Measurements from ENCODE around the gene ADPRS. TPM values are rescaled to one million over a fixed set of nuclear protein-coding genes. Genes with fewer than 3 reads are reported as not detected.
A peak's percentile ranks its signal among the peaks of the same experiment; 100 is the strongest.

The ADPRS gene, protein sequence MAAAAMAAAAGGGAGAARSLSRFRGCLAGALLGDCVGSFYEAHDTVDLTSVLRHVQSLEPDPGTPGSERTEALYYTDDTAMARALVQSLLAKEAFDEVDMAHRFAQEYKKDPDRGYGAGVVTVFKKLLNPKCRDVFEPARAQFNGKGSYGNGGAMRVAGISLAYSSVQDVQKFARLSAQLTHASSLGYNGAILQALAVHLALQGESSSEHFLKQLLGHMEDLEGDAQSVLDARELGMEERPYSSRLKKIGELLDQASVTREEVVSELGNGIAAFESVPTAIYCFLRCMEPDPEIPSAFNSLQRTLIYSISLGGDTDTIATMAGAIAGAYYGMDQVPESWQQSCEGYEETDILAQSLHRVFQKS
- total RNA-seq (2014; rRNA removed; shearing (Covaris generic)) = 26.8 and 28.9 TPM in 2 replicates
- polyA plus RNA-seq (2015; cell fraction: cytosol; rRNA removed) = 24.9 and 25.5 TPM in 2 replicates
- 6.0 and 12.7 TPM in 2 replicates for polyA plus RNA-seq (2015; cell fraction: nucleus; rRNA removed)

DNA sequence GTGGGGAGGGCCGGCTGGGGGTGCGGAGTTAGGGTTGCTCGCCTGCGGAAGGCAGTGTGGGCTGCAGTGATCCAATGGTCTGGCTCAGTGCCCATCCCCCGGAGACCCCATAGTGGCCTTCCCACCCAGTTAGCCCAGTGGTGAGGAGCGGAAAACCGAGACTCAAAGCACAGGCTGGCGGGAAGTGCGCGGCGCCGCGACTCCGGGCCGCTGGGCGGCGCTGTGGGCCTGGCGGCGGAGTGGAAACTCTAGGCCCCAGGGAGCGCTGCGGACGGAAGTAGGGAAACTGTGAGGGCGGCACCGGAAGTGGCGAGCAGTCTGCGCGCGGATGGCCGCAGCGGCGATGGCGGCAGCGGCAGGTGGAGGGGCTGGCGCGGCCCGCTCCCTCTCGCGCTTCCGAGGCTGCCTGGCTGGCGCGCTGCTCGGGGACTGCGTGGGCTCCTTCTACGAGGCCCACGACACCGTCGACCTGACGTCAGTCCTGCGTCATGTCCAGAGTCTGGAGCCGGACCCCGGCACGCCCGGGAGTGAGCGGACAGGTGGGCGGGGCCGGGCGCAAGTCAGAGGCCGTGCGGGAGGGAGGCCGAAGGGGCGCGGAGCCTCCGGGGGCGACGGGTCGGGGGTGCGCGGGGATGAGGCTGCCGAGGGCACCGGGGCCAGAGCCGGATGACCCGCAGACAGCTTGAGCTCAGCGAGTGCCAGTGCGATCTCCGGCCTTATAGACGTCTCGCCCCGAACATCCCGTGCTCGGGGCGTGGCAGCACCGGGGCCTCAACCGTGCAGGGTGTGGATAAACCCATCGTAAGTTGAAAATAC, at the start of gene ADPRS:
Gene ADPRS, plus strand, starts transcription at position 316 of the 816 bp plus-strand sequence. Its CDS starts 13 bp downstream, at position 329.
- peak; percentile 83 for DNase-seq (ENCODE audit: low read depth, low spot score)
- in situ Hi-C loops (cut with HindIII; ENCODE audit: low pct_unique_long_range_greater_than_20kb, low sequenced_read_pairs) = no loop called here

DNA sequence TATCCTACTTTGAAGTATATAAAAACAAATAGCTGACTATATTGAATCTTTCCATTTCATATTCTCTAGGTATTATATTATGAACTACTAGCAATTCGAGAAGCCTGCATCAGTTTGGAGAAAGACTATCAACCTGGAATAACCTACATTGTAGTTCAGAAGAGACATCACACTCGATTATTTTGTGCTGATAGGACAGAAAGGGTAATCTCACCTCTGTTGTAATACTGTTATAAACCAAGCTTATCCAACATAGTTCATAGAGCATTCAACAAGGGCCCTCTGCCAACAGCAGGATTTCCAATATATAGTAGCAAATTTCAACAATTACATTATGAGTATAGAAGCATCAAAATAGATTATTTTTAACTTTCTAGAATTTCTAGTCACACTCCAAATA, 48.5 kb upstream of the ADPRS start:
- DNase-seq (ENCODE audit: low read depth, low spot score) = no peak
- in situ Hi-C loops (cut with HindIII; ENCODE audit: low pct_unique_long_range_greater_than_20kb, low sequenced_read_pairs) = no loop called here

DNA sequence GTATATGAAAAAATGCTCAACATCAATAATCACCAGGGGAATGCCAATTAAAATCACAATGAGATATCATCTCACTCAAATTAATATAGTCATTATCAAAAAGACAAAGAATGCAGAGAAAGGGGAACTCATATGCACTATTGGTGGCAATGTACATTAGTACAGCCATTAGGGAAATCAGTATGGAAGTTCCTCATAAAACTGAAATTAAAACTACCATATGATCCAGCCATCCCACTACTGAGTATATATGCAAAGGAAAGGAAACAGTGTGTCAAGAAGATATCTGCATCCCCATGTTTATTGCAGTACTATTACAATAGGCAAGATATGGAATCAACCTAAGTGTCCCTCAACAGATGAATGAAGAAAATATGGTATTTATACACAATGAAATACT, 36.9 kb upstream of the ADPRS start:
- in situ Hi-C loops (cut with HindIII; ENCODE audit: low pct_unique_long_range_greater_than_20kb, low sequenced_read_pairs) = no loop called here
- DNase-seq (ENCODE audit: low read depth, low spot score) = no peak

DNA sequence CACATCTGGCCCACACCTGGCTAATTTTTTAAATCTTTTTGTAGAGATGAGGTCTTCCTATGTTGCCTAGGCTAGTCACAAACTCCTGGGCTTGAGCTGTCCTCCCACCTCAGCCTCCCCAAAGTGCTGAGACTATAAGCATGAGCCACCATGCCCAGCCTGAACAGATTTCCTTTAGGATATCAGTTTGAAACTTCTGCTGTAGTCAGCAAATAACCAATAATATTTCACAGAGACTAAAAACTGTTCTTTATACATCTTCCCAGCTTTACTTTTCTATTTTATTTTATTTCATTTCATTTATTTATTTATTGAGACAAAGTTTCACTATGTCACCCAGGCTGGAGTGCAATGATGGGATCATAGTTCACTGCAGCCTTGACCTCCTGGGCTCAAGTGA, 34.7 kb upstream of the ADPRS start:
- no peak for DNase-seq (ENCODE audit: low read depth, low spot score)
- in situ Hi-C loops (cut with HindIII; ENCODE audit: low pct_unique_long_range_greater_than_20kb, low sequenced_read_pairs) = no loop called here

DNA sequence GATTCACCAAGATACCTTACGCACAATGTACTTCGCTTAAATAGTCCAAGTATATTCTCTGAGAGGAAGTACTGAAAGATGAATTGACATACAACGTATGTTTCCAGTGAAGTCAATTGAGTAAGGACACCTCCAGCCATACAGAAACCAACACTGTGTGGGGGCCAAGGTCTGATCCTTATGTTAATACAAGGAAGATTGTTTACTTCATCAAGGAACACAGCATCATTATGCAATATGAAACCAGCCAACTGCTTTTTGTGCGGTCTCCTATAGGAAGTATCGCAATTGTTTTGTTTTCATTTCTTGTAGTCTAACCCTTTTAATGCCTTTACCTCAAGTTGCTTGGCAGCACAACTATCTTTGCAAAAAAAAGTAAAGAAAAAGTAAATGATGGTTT, 33.0 kb upstream of the ADPRS start:
- no peak for DNase-seq (ENCODE audit: low read depth, low spot score)

DNA sequence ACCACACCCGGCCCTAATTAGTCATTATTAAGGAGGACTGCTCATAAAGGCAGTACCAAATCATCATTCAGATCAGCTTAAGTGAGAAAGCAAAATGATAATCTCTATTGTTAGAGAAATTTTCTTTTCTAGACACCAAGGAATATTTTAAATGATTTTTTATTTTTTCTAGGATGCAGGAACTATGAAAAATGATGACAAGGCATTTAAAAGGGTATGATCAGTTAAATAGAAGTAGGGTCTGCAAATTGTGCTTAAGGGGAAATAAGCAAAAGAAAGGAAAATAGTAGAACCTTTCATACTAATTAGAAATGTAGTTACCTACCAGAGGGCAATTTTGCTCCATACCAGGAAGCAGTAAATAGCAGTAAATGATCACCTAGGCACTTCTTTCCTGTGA, 26.4 kb upstream of the ADPRS start:
- DNase-seq (ENCODE audit: low read depth, low spot score) = no peak
- in situ Hi-C loops (cut with HindIII; ENCODE audit: low pct_unique_long_range_greater_than_20kb, low sequenced_read_pairs) = no loop called here

More for the DNA sequence above, 33.0 kb upstream of the ADPRS start:
- in situ Hi-C loops (cut with HindIII; ENCODE audit: low pct_unique_long_range_greater_than_20kb, low sequenced_read_pairs) = no loop called here

DNA sequence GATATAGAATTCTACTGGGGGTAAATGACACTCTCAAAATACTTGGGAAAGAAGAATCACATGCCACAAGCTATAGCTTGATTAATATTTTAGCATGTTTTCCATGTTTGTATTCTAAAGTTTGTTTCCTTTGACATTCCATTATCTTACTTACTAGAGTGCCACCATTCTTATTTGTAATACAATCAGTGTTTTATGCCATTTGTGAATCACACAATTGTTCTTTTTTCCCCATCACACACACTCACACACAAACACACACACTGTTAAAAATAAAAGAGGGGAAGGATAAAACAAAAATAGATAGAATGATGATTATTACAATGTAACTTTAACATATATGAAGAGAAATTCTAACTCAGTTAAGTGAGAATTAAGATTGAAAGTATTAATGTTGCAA, 20.8 kb upstream of the ADPRS start:
- DNase-seq (ENCODE audit: low read depth, low spot score) = peak; percentile 27
- in situ Hi-C loops (cut with HindIII; ENCODE audit: low pct_unique_long_range_greater_than_20kb, low sequenced_read_pairs) = no loop called here

DNA sequence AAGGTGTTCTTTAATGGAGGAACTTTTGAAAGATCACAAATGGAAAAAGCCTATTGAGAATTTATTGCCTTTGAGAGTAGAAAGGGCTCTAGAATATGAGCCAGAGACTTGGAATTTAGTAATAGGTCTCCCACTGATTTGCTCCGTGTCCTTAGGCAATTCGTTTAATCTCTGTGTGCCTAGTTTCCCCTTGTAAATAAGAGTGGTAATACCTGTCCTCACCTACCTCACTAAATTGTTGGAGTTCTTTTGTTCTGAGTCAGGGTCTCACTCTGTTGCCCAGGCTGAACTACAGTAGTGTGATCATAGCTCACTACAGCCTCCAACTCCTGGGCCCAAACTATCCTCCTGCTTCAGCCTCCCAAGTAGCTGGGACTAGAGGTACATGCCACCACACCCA, 19.8 kb upstream of the ADPRS start:
- in situ Hi-C loops (cut with HindIII; ENCODE audit: low pct_unique_long_range_greater_than_20kb, low sequenced_read_pairs) = no loop called here
- no peak for DNase-seq (ENCODE audit: low read depth, low spot score)

DNA sequence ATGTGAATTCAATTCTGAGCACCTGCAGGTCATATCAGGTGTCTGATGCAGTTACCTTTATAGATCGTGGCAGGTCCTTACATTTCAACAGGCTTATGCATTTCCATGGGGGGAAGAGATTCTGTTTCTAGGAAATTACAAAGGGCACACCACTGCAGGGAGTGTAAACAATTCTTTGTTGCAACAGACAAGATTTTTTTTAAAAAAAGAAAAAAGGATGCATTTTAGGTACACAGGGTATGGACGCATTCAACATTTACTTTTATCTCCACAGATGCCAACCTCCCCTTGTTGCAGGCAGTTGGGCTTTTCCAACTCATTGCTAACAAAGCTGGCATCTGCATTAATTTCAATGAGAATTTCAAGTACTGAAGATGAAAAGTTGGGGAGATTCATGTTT, 18.3 kb upstream of the ADPRS start:
- DNase-seq (ENCODE audit: low read depth, low spot score) = no peak
- in situ Hi-C loops (cut with HindIII; ENCODE audit: low pct_unique_long_range_greater_than_20kb, low sequenced_read_pairs) = no loop called here

DNA sequence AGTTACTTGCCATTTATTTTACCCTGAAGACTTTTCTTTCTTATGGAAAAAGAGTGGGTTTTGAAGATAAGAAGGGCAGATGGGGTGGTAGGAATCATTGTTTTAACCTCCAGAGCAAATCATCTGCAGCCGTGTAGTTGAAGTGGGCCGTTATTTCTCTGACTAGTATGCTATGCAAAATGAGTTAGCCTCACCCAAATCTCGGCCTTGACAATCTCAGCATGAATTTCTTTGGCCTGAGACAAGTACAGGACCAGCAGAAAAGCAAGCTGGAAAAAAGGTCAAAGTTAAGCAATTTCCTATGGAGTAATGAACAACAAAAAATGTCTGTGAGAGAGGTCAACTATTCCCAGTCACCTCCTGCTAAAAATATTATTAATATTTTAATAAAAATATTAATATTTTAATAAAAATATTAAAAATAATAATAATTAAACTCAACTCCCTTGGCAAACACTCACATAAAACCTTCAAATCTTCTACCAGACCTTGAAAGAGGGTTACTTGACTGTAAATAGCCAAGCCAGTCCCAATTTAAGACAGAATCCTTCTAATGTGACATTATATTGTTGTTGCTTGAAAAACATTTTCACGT, 11.6 kb upstream of the ADPRS start:
- DNase-seq (ENCODE audit: low read depth, low spot score) = no peak
- in situ Hi-C loops (cut with HindIII; ENCODE audit: low pct_unique_long_range_greater_than_20kb, low sequenced_read_pairs) = no loop called here

DNA sequence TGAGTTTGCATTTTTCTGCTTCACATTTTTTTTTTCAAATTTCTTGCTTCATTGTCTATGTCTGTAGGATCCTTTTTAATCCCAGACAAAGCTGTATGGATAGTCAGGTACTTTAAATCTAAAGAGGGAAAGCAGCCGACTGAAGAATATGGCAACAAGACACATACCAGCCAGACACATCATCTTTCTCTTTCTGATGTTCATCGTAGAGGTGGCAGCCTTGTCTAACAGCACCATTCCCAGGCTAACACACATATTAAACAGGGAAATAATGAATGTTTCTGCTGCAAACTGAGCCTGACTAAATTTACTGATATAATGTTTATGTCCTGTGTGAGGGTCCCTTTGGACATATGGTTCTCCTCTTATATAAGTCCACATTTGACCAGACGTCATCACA, 8.5 kb upstream of the ADPRS start:
- no peak for DNase-seq (ENCODE audit: low read depth, low spot score)
- in situ Hi-C loops (cut with HindIII; ENCODE audit: low pct_unique_long_range_greater_than_20kb, low sequenced_read_pairs) = no loop called here

DNA sequence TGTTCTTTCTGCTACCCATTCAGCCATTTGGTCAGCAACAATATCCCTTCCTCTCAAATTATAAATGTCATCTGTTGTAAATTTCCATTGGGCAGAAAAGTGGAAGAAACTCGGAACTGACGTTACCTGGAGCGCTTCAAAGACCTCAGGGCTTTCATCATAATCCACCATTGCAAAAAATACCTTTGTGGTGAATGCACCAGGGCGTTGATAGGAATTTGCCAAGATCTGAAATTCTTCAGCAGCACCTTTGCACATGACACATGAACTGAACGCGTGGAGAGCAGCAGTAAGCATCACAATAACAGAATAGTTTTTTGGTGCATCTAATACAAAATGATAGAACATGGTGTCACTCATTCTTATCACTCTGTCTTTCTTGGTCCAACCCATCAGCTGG, 7.9 kb upstream of the ADPRS start:
- no peak for DNase-seq (ENCODE audit: low read depth, low spot score)
- in situ Hi-C loops (cut with HindIII; ENCODE audit: low pct_unique_long_range_greater_than_20kb, low sequenced_read_pairs) = no loop called here

DNA sequence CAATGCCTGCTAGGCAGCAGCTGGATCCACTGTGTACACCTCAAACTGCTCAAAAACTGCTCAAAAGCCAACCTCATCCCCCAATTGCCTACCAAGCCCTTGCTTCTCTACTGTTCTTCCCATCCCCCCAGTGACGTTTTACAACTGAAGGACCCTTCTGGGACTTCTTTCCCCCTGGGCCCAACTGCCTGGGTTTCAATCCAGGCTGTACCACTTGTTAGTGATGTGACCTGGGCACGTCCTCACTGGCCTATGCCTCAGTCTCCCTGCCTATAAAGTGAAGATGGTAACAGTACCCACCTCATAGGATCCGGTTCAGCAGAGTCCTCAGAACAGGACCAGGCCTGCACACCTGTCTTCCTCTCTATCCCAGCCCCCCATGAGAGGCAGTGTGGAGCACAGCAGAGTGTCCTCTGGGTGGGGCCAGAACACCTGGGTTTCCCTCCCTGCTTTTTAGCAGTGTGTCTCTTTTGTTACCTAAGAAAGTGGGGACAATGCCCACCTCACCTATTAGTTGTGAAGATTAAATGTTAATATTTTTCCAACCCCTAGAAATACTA, 6.7 kb upstream of the ADPRS start:
- in situ Hi-C loops (cut with HindIII; ENCODE audit: low pct_unique_long_range_greater_than_20kb, low sequenced_read_pairs) = no loop called here

DNA sequence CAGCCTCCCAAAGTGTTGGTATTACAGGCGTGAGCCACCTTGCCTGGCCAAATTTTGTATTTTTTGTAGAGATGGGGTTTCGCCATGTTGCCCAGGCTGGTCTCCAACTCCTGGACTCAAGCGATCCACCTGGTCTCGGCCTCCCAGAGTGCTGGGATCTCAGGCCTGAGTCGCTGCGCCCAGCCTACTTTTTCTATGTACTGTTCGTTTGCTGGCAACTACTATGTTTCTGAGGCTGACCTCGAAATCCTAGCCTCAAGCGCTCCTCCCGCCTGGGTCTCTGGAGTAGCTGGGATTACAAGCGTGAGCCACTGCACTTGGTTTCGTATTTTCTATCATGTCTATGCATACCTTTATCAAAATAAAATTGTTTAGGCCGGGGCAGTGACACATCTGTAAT, 5.5 kb upstream of the ADPRS start:
- DNase-seq (ENCODE audit: low read depth, low spot score) = no peak
- in situ Hi-C loops (cut with HindIII; ENCODE audit: low pct_unique_long_range_greater_than_20kb, low sequenced_read_pairs) = no loop called here

More for the DNA sequence above, 6.7 kb upstream of the ADPRS start:
- DNase-seq (ENCODE audit: low read depth, low spot score) = no peak

DNA sequence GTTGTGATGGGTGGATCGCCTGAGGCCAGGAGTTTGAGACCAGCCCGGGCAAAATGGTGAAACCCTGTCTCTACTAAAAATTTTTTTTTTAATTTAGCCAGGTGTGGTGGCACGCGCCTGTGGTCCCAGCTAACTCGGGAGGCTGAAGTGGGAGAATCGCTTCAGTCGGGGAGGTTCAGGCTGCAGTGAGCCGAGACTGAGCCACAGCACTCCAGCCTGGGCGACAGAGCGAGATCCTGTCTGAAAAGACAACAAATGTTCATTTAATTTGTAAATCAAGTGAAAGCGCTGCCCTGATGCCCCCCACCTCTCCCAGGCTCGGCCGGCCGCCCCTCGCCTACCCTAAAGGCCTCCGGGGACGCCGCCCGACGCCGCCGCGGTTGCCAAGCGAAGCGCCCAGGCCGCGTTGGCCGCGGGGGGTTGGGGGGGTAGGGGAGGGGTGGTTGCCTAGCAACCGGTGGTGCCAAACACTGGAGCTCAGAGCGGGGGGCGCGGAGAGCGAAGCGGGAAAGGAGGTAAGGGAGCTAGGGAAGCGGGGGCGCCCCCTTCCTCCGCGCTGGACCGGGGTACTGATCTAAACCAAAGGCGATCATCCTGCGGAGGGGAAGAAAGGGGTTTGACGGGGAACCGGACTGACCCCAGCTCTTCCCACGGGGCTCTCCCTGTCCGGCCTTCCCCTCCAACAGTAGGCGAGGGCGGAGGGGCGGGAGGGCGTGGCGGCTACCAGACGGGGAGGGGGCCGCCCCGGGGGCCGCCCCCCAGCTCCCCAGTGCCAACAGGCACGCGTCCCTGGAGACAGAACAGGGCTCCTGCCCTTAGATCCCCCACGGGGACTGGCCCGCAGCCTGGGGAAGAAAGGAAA, 4.8 kb upstream of the ADPRS start, which contains the start of gene TEKT2:
Gene TEKT2, plus strand, starts transcription at position 460 of the 862 bp plus-strand sequence. CDS start 828 bp downstream, outside the sequence.
- in situ Hi-C loops (cut with HindIII; ENCODE audit: low pct_unique_long_range_greater_than_20kb, low sequenced_read_pairs) = no loop called here
- no peak for DNase-seq (ENCODE audit: low read depth, low spot score)

DNA sequence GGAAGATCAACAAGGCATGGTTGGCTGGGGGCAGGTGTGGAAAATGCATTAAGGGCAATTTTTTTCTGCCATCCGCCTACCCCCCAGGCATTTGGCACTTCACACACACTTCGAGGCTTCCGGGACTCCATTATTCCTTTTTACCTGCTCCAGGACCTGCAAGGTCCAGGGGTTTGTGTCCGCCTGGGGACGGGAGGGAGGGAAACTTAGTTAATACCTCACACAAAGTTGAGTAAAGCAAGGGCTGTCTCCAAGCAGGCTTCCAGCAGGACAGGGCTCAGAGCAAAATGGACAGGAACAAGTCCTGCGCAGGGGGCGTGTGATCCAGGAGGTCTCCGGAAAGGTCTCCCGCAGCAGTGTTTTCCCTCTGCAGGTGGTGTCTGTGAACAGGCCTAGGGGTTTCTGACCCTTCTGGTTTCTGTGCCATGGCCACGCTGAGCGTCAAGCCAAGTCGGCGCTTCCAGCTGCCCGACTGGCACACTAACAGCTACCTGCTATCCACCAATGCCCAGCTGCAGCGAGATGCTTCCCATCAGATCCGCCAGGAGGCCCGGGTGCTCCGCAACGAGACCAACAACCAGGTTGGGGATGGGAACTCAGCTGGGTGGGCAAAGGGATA, 4.1 kb upstream of the ADPRS start:
- in situ Hi-C loops (cut with HindIII; ENCODE audit: low pct_unique_long_range_greater_than_20kb, low sequenced_read_pairs) = no loop called here
- no peak for DNase-seq (ENCODE audit: low read depth, low spot score)

DNA sequence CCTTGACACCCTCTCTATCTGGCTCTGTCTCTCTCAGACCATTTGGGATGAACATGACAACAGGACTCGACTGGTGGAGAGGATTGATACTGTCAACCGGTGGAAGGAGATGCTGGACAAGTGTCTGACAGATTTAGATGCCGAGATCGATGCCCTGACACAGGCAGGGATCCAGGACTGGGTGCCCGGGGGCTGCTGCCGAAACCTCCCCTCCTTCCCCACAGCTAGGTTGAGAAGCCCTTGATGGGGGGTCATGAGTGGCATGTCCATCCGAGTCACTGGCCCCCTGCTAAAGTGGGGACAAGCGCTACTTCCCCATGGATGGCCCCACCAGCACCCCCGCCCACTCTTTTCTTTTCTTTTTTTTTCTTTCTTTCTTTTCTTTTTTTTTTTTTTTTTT, 3.6 kb upstream of the ADPRS start:
- in situ Hi-C loops (cut with HindIII; ENCODE audit: low pct_unique_long_range_greater_than_20kb, low sequenced_read_pairs) = no loop called here
- no peak for DNase-seq (ENCODE audit: low read depth, low spot score)

Measured in SK-MEL-5 (cell line).